ENCODE data around the gene NPLOC4.

DNA sequence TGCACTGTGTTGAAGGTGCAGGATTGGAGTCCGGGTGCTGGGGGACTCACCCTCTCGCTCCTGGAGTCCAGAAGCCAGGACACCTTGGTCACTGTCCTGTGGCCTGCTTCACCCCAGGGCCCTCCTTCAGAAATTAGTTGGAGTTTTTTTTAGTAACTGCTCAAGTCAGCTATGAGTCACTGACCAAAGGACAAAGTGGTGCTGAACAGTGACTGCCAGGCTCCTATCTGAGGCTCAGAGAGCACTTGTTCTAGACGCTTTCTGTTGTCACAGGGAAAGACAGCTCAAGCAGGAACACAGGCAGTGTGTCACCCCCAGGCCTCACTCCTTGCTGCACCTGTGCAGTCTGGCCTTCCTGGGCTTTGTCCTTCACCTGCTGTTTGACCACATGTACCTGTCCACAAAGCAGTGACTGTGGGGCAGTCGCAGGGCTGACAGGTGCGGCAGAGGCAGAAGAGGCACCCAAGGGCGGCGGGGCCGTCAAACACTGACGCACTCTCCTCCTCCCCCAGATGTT lies 80.7 kb downstream of the NPLOC4 start:
- TF ChIP-seq POLR2A (IDR thresholded peaks at IDR 0.05; ENCODE audit: low read depth, low read length) = no peak
- no peak for TF ChIP-seq POLR2AphosphoS5 (IDR thresholded peaks at IDR 0.05; ENCODE audit: low read depth, low read length)
- TF ChIP-seq TAF1 (IDR thresholded peaks at IDR 0.05; ENCODE audit: low read depth, low read length) = no peak
- peak; percentile 13; the same call in 1 of the 2 replicates for TF ChIP-seq POU2F2 (IDR thresholded peaks at IDR 0.05; ENCODE audit: low read depth, low read length)

All from GM12891 (cell line).